Stimulated activated CD4-positive, alpha-beta T cell treated with anti-CD3 and anti-CD28 coated beads, TNF-alpha, amount 100 ng/mL, for 1 hour (primary cell): ENCODE measurements around the gene TOMM40.
"Not testable (repeated sequence)": the region's sequence is repeated elsewhere in the genome, so short reads cannot be mapped to it uniquely, and the experiment has no call there.

Source experiments
- DNase-seq, 3 donors: peaks; one replicate each; pipeline ENCODE4 v3.0.0-alpha.2; 2020; ENCODE audit warnings: low read depth in 3 of 3, low spot score in 1 of 3

The TOMM40 gene

GRCh38 chr19:44894946-44895345 lies 3.9 kb downstream of the TOMM40 start:
- no peak for DNase-seq

- DNase-seq, result no peak
These were observed 6.8 kb downstream of the TOMM40 start for GRCh38 chr19:44897835-44898234.

GRCh38 chr19:44900328-44901244 lies 9.5 kb downstream of the TOMM40 start:
- no peak for DNase-seq

GRCh38 chr19:44903216-44903601 lies 12.2 kb downstream of the TOMM40 start:
- DNase-seq, result no peak

- DNase-seq, result peak; percentile 32 to 82 (median 56)
These were observed 12.8 kb downstream of the TOMM40 start for GRCh38 chr19:44903602-44904425.

- no peak for DNase-seq
These were observed 13.5 kb downstream of the TOMM40 start for GRCh38 chr19:44904426-44904994.

- no peak for DNase-seq
These were observed 14.5 kb downstream of the TOMM40 start, which contains the start of gene APOE for GRCh38 chr19:44905437-44906160. Gene APOE, plus strand, starts transcription at chr19:44905796. Its CDS starts 829 bp downstream, at chr19:44906625.

GRCh38 chr19:44907613-44908012 lies 16.6 kb downstream of the TOMM40 start:
- no peak for DNase-seq

GRCh38 chr19:44908074-44908835 lies 17.2 kb downstream of the TOMM40 start:
- DNase-seq, result no peak

- no peak for DNase-seq
These were observed 17.8 kb downstream of the TOMM40 start for GRCh38 chr19:44908836-44909261.

GRCh38 chr19:44909775-44910174 lies 18.7 kb downstream of the TOMM40 start:
- no peak for DNase-seq

- DNase-seq, result not testable (repeated sequence)
These were observed 20.8 kb downstream of the TOMM40 start for GRCh38 chr19:44911896-44912295.

- no peak for DNase-seq
These were observed 21.8 kb downstream of the TOMM40 start for GRCh38 chr19:44912854-44913253.

GRCh38 chr19:44913512-44914432 lies 22.7 kb downstream of the TOMM40 start:
- DNase-seq, result not testable (repeated sequence)

- DNase-seq, result peak in 2 of 3 donors; percentile 40 to 59
These were observed 23.6 kb downstream of the TOMM40 start, which contains the start of gene APOC1 for GRCh38 chr19:44914433-44915206. Gene APOC1, plus strand, starts transcription at chr19:44914608. Its CDS starts 284 bp downstream, at chr19:44914892.

- DNase-seq, result no peak
These were observed 33.2 kb downstream of the TOMM40 start for GRCh38 chr19:44924243-44924725.

GRCh38 chr19:44925114-44925891 lies 34.2 kb downstream of the TOMM40 start:
- DNase-seq, result no peak
